NCI-H1105 treated with DMSO at 0.1 percent for 48 hours (cell line): ENCODE data around the gene PRPF19.

ENCODE experiments used
- DNase-seq: peaks from one replicate; lab custom pipeline; 2025; lab: John Stamatoyannopoulos, UW

PRPF19 gene

DNA sequence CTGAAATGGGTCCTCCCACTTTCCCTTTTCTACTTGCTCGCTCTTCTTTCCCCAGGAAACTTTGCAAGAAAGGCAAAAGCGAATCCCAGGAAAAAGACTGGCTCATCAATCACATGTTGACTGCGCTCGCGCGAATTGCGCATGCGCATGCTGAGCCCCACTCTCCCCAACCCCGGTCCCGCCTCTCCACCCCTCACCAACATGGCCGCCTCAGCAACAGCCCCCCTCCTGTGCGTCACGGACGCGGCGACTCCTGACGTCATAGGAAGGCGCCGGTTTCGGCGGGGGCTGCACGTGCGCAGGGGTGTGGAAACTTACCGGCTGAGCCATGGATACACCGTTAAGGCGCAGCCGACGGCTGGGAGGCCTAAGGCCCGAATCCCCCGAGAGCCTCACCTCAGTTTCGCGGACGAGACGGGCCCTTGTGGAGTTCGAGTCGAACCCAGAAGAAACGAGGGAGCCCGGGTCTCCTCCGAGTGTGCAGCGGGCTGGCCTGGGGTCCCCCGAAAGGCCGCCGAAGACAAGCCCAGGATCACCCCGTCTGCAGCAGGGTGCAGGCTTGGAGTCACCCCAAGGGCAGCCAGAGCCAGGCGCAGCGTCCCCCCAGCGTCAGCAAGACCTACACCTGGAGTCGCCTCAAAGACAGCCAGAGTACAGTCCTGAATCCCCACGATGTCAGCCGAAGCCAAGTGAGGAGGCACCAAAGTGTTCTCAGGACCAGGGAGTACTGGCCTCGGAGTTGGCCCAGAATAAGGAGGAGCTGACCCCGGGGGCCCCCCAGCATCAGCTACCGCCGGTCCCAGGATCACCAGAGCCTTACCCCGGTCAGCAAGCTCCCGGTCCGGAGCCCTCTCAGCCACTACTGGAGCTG, 64.4 kb downstream of the PRPF19 start, which contains the start of gene CCDC86:
TSS of gene CCDC86 (plus strand) at position 317 of the 871 bp plus-strand sequence. CDS start at position 329, 12 bp downstream.
- DNase-seq, result peak; percentile 87
